GM21515 (cell line): Measurements from ENCODE around the gene FRYL.
"Not testable (repeated sequence)": the region's sequence is repeated elsewhere in the genome, so short reads cannot be mapped to it uniquely, and the experiment has no call there.

Source experiments
- ATAC-seq: cut with Tn5 transposase; IDR thresholded peaks from one replicate; pipeline ENCODE4 v1.9.1; 2021; ENCODE audit not compliant: unreplicated experiment

FRYL gene

DNA sequence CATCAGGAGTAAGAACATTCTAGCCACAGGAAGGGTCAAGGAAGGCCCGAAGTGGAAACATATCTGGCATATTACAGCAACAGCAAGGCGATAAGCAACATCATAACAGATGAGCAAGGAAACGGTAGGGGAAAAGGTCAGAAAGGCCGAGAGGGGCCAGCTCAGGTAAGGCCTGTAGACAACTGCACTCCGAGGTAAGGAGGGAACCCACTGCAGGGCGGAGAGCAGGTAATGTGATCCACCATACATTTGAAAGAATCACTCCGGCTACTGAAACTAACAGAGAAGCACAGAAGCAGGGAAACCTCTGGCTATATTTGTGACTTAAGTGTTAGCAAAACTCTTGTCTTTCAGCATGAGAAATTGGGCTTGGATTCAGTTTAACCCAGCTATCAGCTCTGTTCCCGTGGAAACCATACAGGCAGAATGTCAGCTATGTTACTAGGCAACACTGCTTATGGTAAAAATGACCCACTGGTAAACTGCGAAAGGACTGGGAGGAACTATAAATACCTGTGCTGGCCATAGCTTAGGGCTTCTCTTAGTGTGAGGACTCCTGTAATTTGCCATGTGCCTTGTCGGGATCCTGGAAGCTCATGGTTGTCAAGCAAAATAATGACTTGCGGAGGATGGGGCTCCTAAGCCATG is 31.0 kb downstream of the FRYL start:
- ATAC-seq = no peak

DNA sequence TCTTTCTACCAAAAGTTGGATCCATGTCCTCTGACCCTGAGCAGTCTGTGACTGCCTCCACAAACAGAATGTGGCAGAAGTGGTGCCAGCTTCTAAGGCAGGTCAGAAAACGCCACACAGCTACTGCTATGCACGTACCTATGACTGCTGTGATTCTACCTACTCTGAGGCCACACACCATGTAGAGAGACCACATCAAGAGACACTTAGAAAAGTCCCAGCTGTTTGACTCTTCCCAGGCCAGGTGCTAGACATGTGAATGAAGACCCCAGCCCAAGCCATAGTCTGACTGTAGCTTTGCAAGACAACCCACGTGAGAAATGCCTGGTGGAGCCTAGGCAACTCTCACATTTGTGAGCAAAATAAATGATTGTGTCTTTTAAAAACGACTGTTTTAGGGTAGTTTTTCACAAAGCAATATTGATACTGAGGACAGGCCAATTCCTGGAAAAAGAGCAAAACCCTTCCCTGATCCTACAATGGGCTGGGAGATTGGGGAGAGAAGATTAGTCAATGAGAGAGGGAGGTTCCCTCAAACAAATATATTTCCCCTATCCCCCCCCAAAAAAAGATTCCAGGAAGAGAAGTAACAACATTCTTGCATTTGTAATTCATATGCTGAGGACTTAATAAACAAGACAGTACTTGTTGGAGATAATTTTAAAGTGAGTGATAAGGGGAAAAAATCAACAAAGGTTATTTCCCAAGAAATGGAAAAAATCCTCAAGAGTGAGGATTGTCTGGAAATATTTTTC is 33.3 kb downstream of the FRYL start:
- ATAC-seq = no peak

DNA sequence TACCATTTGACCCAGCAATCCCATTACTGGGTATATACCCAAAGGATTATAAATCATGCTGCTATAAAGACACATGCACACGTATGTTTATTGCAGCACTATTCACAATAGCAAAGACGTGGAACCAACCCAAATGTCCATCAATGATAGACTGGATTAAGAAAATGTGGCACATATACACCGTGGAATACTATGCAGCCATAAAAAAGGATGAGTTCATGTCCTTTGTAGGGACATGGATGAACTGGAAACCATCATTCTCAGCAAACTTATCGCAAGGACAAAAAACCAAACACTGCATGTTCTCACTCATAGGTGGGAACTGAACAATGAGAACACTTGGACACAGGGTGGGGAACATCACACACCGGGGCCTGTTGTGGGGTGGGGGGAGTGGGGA is 34.9 kb downstream of the FRYL start:
- ATAC-seq = not testable (repeated sequence)

DNA sequence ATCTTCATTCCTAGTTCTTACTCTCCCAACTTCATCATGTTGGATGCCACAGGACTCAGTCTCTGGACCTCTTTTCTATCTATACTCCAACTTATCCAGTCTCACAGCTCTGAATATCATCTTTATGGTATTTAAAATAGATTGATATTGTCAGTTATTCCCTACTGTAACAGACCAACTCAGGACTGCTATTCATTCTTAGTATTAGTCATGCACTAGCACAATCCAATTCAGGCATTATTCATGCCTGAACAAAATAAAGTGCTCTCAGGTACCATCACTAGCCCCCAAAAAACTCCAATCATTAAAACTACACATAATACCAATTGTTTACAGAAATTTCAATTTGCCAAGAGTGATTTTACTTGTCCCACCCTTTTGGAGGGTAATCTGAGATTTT is 37.7 kb downstream of the FRYL start:
- no peak for ATAC-seq

DNA sequence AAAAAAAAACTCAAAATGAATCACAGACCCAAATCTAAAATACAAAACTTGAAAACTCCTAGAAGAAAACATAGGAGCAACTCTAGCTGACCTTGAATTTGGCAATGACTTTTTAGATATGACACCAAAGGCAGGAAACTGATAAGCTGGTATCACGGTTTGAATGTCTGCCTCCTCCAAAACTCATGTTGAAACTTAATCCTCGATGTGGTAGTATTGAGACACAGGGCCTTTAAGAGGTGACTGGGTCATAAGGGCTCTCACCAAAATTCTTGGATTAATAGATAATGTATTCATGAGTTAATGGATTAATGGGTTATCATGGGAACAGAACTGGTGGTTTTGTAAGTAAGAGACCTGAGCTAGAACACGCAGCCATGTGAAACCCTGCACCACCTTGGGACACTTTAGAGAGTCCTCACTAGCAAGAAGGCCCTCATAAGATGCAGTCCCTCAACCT is 40.5 kb downstream of the FRYL start:
- ATAC-seq = peak; percentile 50

DNA sequence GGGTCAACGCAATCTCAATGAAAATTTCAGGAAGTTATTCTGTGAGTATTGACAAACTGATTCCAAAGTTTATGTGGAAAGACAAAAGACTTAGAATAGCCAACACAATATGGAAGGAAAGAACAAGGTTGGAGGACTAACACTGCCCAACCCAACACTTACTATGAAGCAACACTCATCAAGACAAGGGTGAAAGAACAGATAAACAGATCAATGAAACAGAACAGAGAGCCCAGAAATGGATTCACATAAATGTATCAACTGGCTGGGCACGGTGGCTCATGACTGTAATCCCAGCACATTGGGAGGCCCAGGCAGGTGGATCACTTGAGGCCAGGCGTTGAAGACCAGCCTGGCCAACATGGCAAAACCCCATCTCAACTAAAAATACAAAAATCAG is 41.2 kb downstream of the FRYL start:
- no peak for ATAC-seq

DNA sequence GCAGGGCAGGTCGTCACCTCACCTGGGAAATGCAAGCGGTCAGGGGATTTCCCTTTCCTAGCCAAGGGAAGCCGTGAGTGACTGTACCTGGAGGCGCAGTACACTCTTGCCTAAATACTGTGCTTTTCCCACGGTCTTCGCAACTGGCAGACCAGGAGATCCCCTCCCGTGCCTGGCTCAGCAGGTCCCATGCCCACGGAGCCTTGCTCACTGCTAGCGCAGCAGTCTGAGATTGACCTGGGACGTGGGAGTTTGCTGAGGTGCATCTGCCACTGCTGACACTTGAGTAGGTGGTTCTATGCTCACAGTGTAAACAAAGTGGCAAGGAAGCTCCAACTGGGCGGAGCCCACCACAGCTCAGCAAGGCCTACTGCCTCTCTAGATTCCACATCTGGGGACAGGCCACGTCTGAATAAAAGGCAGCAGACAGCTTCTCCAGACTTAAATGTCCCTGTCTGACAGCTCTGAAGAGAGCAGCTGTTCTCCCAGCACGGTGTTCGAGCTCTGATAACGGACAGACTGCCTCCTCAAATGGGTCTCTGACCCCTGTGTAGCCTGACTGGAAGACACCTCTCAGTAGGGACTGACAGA is 51.1 kb downstream of the FRYL start:
- not testable (repeated sequence) for ATAC-seq

DNA sequence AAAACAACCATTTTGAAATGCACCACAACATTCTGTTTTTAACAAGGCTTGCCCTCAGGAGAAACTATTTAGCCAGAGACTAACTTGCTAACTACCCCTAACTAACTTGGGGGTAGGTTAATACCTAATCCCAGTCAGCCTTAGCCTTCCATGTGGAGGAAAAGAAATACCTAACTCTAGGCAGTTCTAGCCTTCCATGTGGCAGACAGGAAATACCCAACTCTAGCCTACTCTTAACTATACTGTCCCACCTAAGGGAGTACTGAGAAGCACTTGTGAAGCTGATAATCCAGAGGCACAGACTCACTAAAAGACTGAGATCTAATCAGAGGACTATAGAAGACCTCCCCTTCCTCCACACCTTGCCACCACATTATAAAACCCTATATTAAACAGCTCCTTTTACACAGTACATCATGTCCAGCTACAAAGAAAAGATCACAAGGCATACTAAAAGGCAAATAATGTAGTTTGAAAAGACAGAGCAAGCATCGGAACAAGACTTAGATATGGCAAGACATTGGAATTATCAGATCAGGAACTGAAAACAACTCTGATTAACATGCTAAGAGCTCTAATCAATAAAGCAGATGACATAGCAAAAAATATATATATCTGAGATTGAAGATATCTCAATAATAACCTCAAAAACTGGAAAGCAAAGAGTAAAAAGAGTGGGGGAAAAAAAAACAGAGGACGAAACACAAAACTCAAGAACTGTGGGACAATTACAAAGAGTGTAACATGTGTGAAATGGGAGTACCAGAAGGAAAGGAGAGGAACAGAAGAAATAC is 52.2 kb downstream of the FRYL start:
- no peak for ATAC-seq

DNA sequence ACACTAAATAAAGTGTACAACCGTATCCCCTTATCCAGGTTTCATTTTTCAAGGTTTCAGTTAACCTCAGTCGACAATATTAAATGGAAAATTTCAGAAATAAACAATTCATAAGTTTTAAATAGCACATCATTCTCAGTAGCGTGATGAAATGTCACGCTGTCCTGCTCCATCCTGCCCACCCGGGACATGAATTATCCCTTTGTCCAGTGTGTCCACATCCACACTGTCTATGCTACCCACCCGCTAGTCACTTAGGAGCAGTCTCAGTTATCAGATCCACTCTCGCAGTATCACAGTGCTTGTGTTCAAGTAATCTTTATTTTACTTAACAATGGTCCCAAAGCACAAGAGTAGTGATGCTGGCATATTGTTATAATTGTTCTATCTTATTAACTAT is 54.7 kb downstream of the FRYL start:
- no peak for ATAC-seq

DNA sequence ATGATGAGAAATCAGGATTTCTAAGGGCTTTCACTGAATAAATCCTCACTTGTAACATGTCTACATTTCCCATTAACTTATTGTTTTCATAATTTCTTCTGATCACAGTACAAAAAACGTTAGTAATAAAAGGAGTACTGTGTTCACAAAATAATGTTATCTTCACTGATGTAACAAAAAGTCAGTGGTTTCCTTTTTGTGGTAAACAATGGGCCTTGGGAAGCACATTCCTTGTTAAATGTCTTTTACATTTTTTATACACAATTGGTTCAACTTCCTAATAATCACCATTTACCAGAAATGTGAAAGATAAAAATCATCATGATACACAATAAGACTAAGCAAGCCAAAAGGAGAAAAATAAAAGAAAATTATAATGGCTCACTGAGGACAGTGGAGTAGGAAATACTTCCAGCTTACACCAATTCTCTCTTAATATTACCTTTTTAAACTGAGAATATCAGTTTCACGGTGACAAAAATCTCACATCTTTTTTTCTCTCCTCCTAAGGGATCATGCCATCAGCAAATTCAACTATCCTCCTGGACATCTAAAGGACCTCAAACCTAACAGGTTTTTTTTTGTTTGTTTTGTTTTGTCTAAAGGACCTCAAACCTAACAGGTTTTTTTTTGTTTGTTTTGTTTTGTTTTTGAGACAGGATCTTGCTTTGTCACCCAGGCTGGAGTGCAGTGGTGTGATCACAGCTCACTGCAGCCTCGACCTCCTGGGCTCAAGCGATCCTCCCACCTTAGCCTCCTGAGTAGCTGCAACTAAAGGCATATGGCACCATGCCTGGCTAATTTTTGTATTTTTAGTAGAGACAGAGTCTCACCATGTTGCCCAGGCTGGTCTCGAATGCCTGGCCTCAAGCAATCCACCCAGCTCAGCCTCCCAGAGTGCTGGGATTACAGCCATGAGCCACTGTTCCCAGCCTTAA is 57.3 kb downstream of the FRYL start:
- ATAC-seq = no peak

DNA sequence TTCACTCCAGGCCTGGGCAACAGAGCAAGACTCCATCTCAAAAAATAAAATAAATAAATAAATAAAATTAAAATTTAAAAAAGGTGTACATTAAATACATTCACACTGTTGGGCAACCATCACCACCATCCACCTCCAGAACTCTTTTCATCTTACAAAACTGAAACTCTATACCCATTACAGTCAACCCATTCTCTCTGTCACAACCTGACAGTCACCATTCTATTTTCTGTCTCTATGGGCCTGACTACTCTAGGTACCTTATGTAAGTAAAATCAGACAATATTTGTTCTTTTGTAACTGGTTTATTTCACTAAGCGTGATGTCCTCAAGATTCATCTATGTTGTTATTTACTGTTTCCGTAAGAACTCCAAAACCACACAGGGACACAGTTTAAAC is 59.6 kb downstream of the FRYL start:
- no peak for ATAC-seq

DNA sequence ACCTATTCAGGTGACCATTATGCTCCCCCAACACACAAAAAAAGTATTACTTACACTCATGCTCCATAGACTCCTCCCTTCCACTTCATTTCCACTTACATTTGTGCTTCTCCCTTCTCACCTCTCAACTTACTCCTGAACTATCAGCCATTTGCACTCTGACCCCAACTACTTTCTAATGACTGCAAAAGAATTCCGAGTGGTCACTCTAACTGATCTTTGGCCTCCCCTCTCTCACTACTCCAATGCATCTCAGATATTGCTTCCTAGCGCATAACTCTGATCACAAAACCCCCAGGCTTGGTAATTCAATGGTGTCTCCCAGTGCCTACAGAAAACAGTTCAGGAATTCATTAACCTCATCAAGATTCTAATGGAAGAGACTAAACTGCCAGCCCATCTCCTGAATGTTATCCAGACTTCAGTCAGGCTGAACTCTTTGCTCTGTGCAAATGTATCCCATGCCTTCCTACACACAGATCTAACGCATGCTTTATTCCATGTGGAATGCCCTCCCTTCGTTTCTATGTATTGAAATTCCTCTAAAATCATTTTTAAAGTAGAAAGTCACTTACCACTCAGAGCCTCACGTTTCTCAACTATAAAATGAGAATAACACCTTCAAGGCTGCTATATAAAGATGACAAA is 61.1 kb downstream of the FRYL start:
- no peak for ATAC-seq

DNA sequence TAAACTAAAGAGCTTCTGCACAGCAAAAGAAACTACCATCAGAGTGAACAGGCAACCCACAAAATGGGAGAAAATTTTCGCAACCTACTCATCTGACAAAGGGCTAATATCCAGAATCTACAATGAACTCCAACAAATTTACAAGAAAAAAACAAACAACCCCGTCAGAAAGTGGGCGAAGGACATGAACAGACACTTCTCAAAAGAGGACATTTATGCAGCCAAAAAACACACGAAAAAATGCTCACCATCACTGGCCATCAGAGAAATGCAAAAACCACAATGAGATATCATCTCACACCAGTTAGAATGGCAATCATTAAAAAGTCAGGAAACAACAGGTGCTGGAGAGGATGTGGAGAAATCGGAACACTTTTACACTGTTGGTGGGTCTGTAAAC is 63.8 kb downstream of the FRYL start:
- ATAC-seq = not testable (repeated sequence)

DNA sequence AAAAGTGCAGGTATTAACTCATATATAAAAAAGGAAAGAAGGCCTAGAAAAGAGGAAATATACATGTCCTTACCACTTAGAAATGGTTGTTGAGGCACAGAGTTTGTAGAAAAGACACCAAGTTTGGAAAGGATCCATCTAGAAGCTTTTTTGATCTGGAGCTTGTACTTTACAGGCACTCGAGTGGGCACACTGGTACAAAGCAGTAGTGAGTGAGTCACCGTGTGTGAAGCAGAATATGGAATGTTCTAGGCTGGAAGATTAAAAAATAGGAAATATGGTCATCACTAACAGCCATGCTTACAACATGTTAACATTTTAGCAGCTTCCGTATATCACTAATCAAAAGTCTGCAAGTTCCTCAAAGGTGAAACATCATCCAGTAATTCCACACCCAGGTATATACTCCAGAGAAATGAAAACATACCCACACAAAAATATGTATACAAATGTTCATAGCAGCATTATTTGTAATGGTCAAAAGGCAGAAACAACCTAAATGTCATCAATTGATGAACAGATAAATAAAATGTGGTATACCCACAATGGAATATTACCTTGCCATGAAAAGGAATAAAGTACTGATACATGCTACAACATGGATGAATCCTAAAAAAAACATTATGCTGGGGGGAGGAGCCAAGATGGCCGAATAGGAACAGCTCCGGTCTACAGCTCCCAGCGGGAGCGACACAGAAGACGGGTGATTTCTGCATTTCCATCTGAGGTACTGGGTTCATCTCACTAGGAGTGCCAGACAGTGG is 69.5 kb downstream of the FRYL start:
- no peak for ATAC-seq

DNA sequence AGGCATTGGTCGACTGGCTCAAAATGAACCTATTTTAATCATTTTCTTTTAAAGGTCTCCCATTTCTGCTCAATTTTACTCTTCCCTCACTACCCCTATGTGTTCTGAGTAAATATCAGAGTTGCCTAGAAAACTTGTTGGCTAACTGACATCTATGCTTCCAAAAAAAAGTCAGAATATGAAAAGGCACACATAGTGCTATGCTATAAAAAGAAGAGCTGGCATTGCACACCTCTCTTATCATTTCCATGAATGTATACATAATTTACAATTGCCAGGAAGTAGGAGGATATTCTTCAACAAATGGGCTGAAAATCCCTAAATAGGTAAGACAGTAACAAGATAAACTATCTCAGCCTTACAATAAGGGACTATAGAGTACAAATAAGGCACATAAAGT is 70.2 kb downstream of the FRYL start:
- no peak for ATAC-seq

DNA sequence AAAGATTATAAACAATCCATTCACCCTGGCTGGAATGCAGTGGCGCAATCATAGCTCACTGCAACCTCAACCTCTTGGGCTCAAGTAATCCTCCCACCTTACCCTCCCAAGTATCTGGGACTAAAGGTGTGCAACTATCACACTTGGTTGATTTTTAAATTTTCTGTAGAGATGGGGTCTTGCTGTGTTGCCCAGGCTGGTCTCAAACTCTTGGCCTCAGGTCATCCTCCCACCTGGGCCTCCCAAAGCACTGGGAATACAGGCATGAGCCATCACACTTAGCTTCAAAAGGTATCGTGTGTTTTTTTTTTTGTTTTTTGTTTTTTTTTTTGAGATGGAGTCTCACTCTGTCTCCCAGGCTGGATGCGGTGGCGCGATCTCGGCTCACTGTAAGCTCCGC is 71.5 kb downstream of the FRYL start:
- no peak for ATAC-seq

DNA sequence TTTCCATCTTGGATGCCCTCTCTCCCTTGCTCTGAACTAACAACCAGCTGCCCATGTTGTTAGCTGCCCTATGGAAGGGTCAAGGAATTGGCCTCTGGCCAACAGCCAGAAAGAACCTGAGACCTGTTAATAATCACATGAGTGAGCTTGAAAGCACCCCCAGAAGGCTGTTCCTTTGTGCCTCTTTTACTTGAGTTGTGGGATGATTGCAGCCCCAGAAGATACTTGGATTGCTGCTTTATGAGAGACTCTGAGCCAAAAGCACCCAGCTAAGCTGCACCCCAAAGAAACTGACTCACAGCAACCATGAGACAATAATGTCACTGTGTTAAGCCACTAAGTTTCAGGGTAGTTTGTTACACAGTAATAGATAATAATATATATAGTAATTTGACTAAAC is 73.3 kb downstream of the FRYL start:
- no peak for ATAC-seq

DNA sequence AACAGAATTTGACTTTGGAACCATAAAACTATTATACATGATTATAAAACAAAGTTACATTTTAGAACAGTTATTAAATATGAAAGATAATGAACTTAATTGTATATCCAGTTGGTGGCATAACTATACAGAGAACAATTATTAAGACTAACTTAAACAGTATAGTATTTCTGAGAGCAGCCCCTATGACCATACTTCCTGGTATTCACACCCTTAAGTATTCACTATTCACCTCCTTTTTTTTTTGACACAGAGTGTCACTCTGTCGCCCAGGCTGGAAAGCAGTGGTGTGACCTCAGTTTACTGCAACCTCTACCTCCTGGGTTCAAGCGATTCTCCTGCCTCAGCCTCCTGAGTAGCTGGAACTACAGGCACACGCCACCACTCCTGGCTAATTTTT is 74.5 kb downstream of the FRYL start:
- ATAC-seq = no peak

DNA sequence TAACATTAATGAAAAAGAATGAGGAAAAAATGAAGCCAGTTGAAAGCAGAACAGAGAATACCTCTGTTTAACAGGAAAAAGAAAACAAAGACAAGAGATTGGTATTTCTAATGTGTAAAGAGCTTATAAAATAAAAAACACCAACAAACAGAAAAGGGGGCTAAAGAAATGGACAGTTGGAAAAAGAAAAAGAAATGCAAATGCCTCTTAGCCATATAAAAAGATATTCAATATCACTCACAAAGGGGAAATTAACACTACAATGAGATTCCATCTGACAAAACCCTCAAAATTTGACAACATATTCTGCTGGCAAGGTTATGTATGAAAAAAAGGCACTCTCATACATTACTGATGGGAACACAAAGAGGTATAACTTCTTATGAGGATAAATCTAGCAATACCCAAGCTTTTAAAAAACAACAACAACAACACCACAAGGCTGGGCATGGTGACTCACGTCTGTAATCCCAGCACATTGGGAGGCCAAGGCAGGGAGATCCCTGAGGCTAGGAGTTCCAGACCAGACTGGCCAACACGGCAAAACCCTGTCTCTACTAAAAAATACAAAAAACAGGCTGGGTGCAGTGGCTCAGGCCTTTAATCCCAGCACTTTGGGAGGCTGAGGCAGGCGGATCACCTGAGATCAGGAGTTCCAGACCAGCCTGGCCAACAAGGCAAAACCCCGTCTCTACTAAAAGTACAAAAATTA is 75.8 kb downstream of the FRYL start:
- ATAC-seq = no peak
